WTC11 (cell line): ENCODE results near the gene CORO1C. TPM values are rescaled to one million over a fixed set of nuclear protein-coding genes. Genes with fewer than 3 reads are reported as not detected.

Experiments
- ATAC-seq: fragments of 200-7000 bp; cut with Tn5 transposase; 2 replicates; pipeline ENCODE4 v1.10.0; 2021; ENCODE audit warnings: mild to moderate bottlenecking, moderate library complexity
- CTCF ChIA-PET: fragments of 300-600 bp; sonication (Branson Sonifier 250); formaldehyde crosslinking; loops from one replicate; lab custom pipeline; 2021; ENCODE audit warnings: antibody characterized with exemption; lab: Charles Lee
- POLR2A ChIA-PET: fragments of 350-600 bp; sonication (Branson Sonifier 250); formaldehyde crosslinking; loops from one replicate; lab custom pipeline; 2021; ENCODE audit warnings: antibody characterized with exemption; lab: Charles Lee
- DNase-seq: peaks from one replicate; pipeline ENCODE4 v3.0.0; 2021; ENCODE audit warnings: low spot score
- H3K27ac Mint-ChIP-seq: 2 replicates; pipeline ENCODE4 v1.8.0; 2021; ENCODE audit warnings: mixed read lengths
- H3K27me3 Mint-ChIP-seq: 2 replicates; pipeline ENCODE4 v1.8.0; 2021; ENCODE audit warnings: low read depth, mild to moderate bottlenecking, moderate library complexity, mixed read lengths
- H3K36me3 Mint-ChIP-seq: 2 replicates; pipeline ENCODE4 v1.8.0; 2021; ENCODE audit warnings: mixed read lengths
- H3K4me1 Mint-ChIP-seq: 2 replicates; pipeline ENCODE4 v1.8.0; 2022; ENCODE audit warnings: mixed read lengths
- H3K4me3 Mint-ChIP-seq: 2 replicates; pipeline ENCODE4 v1.8.0; 2021; ENCODE audit warnings: mild to moderate bottlenecking, moderate library complexity, mixed read lengths
- H3K9me3 Mint-ChIP-seq: 2 replicates; pipeline ENCODE4 v1.8.0; 2021; ENCODE audit warnings: mixed read lengths
- ARID4B ChIP-seq: sonication (generic); formaldehyde crosslinking; IDR thresholded peaks from 2 replicates; pipeline ENCODE4 v1.8.0; 2023; ENCODE audit warnings: missing genetic modification reagents, mild to moderate bottlenecking, borderline replicate concordance
- CREB1 ChIP-seq: sonication (generic); formaldehyde crosslinking; IDR thresholded peaks from 2 replicates; pipeline ENCODE4 v1.8.0; 2023; ENCODE audit warnings: mild to moderate bottlenecking, missing genetic modification reagents
- EMX1 ChIP-seq: fragments of 250-450 bp; sonication (Bioruptor Pico); IDR thresholded peaks from 2 replicates; pipeline ENCODE4 v1.8.0; 2021; ENCODE audit warnings: mild to moderate bottlenecking
- FOXP4 ChIP-seq: sonication (generic); formaldehyde crosslinking; IDR thresholded peaks from 2 replicates; pipeline ENCODE4 v1.8.0; 2022; ENCODE audit warnings: mild to moderate bottlenecking, missing genetic modification reagents
- GABPB1 ChIP-seq: sonication (generic); formaldehyde crosslinking; IDR thresholded peaks from 2 replicates; pipeline ENCODE4 v1.8.1; 2023; ENCODE audit warnings: mild to moderate bottlenecking, missing genetic modification reagents
- HMGA2 ChIP-seq: fragments of 250-450 bp; sonication (Bioruptor Pico); IDR thresholded peaks from 2 replicates; pipeline ENCODE4 v1.4.0; 2021; ENCODE audit warnings: mild to moderate bottlenecking, moderate library complexity
- IRF2 ChIP-seq: sonication (generic); formaldehyde crosslinking; IDR thresholded peaks from 2 replicates; pipeline ENCODE4 v1.8.0; 2022; ENCODE audit warnings: low read depth, missing genetic modification reagents, borderline replicate concordance
- MYBL2 ChIP-seq: sonication (generic); formaldehyde crosslinking; IDR thresholded peaks from 2 replicates; pipeline ENCODE4 v1.8.1; 2023; ENCODE audit warnings: mild to moderate bottlenecking, moderate library complexity, missing genetic modification reagents
- PRDM15 ChIP-seq: sonication (generic); formaldehyde crosslinking; IDR thresholded peaks from 2 replicates; pipeline ENCODE4 v1.8.0; 2022; ENCODE audit warnings: missing genetic modification reagents
- SP1 ChIP-seq: sonication (generic); formaldehyde crosslinking; conservative IDR thresholded peaks from 2 replicates; pipeline ENCODE4 v1.8.1; 2022; ENCODE audit warnings: missing genetic modification reagents
- ZNF232 ChIP-seq: sonication (generic); formaldehyde crosslinking; IDR thresholded peaks from 2 replicates; pipeline ENCODE4 v1.8.0; 2022; ENCODE audit warnings: mild to moderate bottlenecking, missing genetic modification reagents
- total RNA-seq: library from RNA; stranded (reverse); gene quantifications from 3 replicates; pipeline ENCODE4 v1.2.3, GENCODE V29; 2021

Gene CORO1C
- total RNA-seq, 1 experiment from 2014 or later, result 113 TPM

GRCh38 chr12:108768591-108769500 is 37.5 kb upstream of the CORO1C start (continued):
- peak; percentile 71; the same call in 1 of the 2 replicates for TF ChIP-seq FOXP4 (CRISPR knock-in tag)

- DNase-seq, result no peak
- H3K4me1 Mint-ChIP-seq, result peaks cover 6% of the 10 kb centered on the region; the same call in 1 of the 2 replicates
- no peak overlapping the region for H3K27ac Mint-ChIP-seq
Measured at GRCh38 chr12:108766294-108766693, 35.0 kb upstream of the CORO1C start.

GRCh38 chr12:108765289-108765764 is 34.0 kb upstream of the CORO1C start:
- H3K27ac Mint-ChIP-seq, result peak overlapping the region; percentile 20; the same call in 1 of the 2 replicates
- H3K4me3 Mint-ChIP-seq, result no peak overlapping the region
- POLR2A ChIA-PET, result no interaction called here
- H3K4me1 Mint-ChIP-seq, result peaks cover 6% of the 10 kb centered on the region; the same call in 1 of the 2 replicates
- DNase-seq (no peak), ATAC-seq (no peak)
- CTCF ChIA-PET, result interaction anchor here (0.6 to 1.5 kb wide), 2 partner anchors 14 to 100 kb away, joined by 3 to 5 read pairs; no protein-coding TSS in a partner anchor
- no peaks in the 10 kb centered on the region for H3K27me3 Mint-ChIP-seq
- no peaks in the 10 kb centered on the region for H3K36me3 Mint-ChIP-seq
- TF ChIP-seq ZNF232, result no peak
- TF ChIP-seq PRDM15 (CRISPR knock-in tag), result peak; percentile 84
- no peak for TF ChIP-seq ARID4B
- no peak for TF ChIP-seq SP1 (CRISPR knock-in tag)
- no peak for TF ChIP-seq MYBL2
- no peak for TF ChIP-seq EMX1 (CRISPR knock-in tag)
- no peak for TF ChIP-seq GABPB1 (CRISPR knock-in tag)
- no peak for TF ChIP-seq IRF2
- TF ChIP-seq CREB1 (CRISPR knock-in tag), result no peak
- no peaks in the 10 kb centered on the region for H3K9me3 Mint-ChIP-seq

More at GRCh38 chr12:108766294-108766693, 35.0 kb upstream of the CORO1C start:
- Mint-ChIP-seq H3K4me3 (no peak overlapping the region), H3K36me3 (no peaks in the 10 kb centered on the region), H3K9me3 (no peaks in the 10 kb centered on the region), H3K27me3 (no peaks in the 10 kb centered on the region)
- ATAC-seq, result no peak
- ChIA-PET POLR2A (no interaction called here), CTCF (interaction anchor here (3.4 kb wide), 1 partner anchor 37 kb away, joined by 23 read pairs; no protein-coding TSS in a partner anchor)
- TF ChIP-seq EMX1 (CRISPR knock-in tag), result no peak
- TF ChIP-seq HMGA2 (CRISPR knock-in tag), result peak; percentile 98
